Measurements from ENCODE around the gene SDK2. TPM values are rescaled to one million over a fixed set of nuclear protein-coding genes. Genes with fewer than 3 reads are reported as not detected.

The SDK2 gene
- polyA plus RNA-seq, 1 experiment: 0.04 TPM

DNA sequence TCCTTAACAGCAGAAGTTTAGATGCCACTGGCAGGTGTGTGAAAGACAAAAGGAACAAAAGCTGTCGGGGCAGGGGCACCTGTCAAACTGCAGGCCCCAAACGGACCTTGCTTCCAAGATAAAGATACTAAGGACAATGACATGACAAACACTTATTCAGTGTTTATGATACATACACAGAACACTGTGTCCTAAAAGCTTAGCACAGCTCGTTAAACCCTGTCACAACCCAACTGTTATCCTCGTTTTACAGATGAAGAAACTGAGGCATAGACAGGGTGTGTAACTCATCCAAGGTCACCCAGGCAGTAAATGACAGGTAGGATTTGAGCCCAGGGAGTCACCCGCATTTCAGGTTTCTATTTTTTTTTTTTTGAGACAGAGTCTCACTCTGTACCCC, 9.6 kb downstream of the SDK2 start:
- ChIA-PET CTCF (no interaction called here), POLR2A (no interaction called here)
- TF ChIP-seq, protein P1, sequence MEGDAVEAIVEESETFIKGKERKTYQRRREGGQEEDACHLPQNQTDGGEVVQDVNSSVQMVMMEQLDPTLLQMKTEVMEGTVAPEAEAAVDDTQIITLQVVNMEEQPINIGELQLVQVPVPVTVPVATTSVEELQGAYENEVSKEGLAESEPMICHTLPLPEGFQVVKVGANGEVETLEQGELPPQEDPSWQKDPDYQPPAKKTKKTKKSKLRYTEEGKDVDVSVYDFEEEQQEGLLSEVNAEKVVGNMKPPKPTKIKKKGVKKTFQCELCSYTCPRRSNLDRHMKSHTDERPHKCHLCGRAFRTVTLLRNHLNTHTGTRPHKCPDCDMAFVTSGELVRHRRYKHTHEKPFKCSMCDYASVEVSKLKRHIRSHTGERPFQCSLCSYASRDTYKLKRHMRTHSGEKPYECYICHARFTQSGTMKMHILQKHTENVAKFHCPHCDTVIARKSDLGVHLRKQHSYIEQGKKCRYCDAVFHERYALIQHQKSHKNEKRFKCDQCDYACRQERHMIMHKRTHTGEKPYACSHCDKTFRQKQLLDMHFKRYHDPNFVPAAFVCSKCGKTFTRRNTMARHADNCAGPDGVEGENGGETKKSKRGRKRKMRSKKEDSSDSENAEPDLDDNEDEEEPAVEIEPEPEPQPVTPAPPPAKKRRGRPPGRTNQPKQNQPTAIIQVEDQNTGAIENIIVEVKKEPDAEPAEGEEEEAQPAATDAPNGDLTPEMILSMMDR (IDR thresholded peaks at IDR 0.05; ENCODE audit: insufficient read depth, low read depth, low read length): no peak
- no peak for DNase-seq (ENCODE audit: low read depth)
- no peak overlapping the region for H3K4me3 ChIP-seq (ENCODE audit: low read depth, low read length)
- H3K36me3 ChIP-seq (ENCODE audit: control insufficient read depth, insufficient read depth, low read length): no peaks in the 10 kb centered on the region
- no peaks in the 10 kb centered on the region; the same call in 1 of the 2 replicates for H3K27me3 ChIP-seq (ENCODE audit: control insufficient read depth, insufficient read depth, low read length)

DNA sequence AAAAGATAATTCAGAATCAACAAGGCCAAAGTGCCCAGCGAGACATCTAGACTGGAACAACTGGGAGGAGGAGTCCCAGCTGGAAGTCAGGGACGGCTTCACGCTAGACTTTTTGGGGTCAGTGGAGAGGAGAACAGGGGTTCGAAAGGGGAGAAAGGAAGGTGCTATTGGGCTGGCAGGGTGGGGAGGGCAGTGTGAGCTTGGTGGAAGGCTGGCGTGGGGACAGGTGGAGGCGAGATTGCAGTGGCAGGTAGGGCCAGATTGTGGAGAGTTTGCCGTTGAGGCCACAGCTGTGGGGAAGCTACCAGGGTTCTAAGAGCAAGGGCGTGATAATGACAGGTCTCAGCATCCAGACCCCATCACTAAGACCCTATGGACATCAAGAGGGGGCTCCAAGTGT, 10.5 kb downstream of the SDK2 start:
- Histone ChIP-seq H3K27me3 (ENCODE audit: control insufficient read depth, insufficient read depth, low read length) (no peaks in the 10 kb centered on the region; the same call in 1 of the 2 replicates), H3K36me3 (ENCODE audit: control insufficient read depth, insufficient read depth, low read length) (no peaks in the 10 kb centered on the region), H3K4me3 (ENCODE audit: low read depth, low read length) (no peak overlapping the region)
- ChIA-PET CTCF (no interaction called here), POLR2A (no interaction called here)
- TF ChIP-seq, protein P1 (IDR thresholded peaks at IDR 0.05; ENCODE audit: insufficient read depth, low read depth, low read length): no peak
- no peak for DNase-seq (ENCODE audit: low read depth)

DNA sequence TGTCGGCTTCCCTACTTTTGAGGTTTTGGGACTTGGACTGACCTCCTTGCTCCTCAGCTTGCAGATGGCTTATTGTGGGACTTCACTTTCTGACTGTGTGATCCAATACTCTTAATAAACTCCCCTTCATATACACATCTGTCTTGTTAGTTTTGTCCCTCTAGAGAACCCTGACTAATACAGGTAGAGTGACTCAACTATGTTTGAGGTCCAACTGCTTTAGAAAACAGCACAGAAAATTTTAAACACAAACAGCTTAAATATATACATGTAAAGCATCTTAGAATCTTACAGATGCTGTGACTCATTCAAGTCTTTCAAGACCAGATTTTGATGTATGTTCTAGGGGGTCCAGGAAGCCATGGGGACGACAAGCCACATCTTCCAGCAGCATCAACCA, 11.7 kb downstream of the SDK2 start:
- DNase-seq (ENCODE audit: low read depth): no peak
- CTCF ChIA-PET: no interaction called here
- TF ChIP-seq, protein P1 (IDR thresholded peaks at IDR 0.05; ENCODE audit: insufficient read depth, low read depth, low read length): no peak
- H3K27me3 ChIP-seq (ENCODE audit: control insufficient read depth, insufficient read depth, low read length): no peaks in the 10 kb centered on the region
- H3K36me3 ChIP-seq (ENCODE audit: control insufficient read depth, insufficient read depth, low read length): no peaks in the 10 kb centered on the region
- POLR2A ChIA-PET: no interaction called here
- no peak overlapping the region for H3K4me3 ChIP-seq (ENCODE audit: low read depth, low read length)

DNA sequence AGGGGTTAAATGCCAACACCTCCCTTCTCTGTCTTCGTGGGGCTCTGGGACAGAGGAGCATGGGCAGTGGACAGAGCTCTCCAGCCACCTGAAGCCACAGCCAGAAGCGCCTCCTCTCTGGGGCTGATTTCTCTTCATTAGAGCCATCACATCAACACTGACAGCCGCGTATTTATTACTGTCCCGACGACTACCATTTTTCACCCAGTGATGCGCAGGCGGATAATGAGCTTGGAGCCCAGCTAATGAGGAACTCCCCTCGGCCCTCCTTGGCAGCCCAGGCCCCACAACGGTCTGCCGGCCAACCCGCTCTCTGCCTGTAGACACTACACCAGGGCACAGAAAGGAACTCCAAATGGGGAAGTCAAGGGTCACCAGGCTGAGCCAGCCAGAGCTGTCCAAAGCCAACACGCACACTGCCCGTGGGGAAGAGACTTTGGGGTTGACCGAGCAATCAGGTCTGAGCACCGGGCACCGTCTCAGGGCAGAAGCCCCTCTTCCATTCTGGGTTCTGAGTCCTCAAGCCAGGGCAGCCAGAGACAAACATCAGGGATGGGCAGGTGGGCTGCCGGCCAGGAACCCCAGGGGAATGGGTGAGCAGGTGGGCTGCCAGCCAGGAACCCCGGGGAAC, 13.2 kb downstream of the SDK2 start:
- POLR2A ChIA-PET: no interaction called here
- CTCF ChIA-PET: no interaction called here
- no peak overlapping the region for H3K4me3 ChIP-seq (ENCODE audit: low read depth, low read length)
- H3K36me3 ChIP-seq (ENCODE audit: control insufficient read depth, insufficient read depth, low read length): no peaks in the 10 kb centered on the region
- no peak for DNase-seq (ENCODE audit: low read depth)
- TF ChIP-seq, protein P1 (IDR thresholded peaks at IDR 0.05; ENCODE audit: insufficient read depth, low read depth, low read length): no peak
- no peaks in the 10 kb centered on the region for H3K27me3 ChIP-seq (ENCODE audit: control insufficient read depth, insufficient read depth, low read length)

DNA sequence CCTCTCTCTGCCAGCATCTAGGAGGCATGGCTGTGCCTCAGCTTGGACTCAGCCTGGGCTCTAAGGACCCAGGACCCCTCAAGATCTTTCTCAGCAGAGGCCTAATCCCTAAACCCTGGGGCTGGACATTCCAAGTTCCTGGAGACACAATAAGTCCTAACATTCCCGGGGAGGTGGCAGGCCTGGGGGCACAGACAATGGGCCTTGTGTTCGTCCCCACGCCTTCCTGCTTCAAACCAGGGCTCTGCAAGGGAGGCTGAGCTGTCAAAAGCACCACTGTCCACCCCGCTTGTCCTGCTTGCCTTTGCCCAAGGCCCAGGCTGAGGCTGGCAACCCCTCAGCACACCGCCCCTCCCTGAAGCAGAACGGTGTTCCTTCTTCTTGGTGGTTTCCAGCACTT, 13.7 kb downstream of the SDK2 start:
- TF ChIP-seq, protein P1 (IDR thresholded peaks at IDR 0.05; ENCODE audit: insufficient read depth, low read depth, low read length): no peak
- Histone ChIP-seq H3K27me3 (ENCODE audit: control insufficient read depth, insufficient read depth, low read length) (no peaks in the 10 kb centered on the region), H3K4me3 (ENCODE audit: low read depth, low read length) (no peak overlapping the region), H3K36me3 (ENCODE audit: control insufficient read depth, insufficient read depth, low read length) (no peaks in the 10 kb centered on the region)
- ChIA-PET CTCF (no interaction called here), POLR2A (no interaction called here)
- DNase-seq (ENCODE audit: low read depth): no peak
